Fibroblast of skin of left biceps (primary cell): ENCODE measurements around the gene RCAN3.

ENCODE experiments used
- DNase-seq, 2 experiments: peaks; one replicate each; pipeline ENCODE4 v3.0.0-alpha.2; 2013; ENCODE audit warnings: low read depth in 2 of 2

The RCAN3 gene

DNA sequence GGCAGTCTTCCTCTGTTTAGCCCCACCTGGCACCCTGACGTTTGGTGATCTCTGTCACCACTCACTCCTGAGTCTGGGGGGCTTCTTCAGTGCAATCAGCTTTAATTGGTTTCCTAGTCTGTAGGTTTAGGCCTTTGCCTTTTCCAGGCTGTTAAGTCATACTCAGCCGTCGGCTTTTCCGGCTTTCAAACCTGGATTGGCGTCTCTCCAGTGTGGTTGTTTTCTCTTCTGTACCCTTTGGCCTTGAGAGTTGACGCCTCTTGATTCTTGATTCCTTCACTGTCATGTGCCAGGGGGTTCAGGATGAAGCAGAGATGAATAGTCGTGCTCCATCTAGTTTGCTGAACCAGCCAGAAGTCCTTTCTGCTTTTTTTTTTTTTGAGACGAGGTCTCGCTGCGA is 78.1 kb downstream of the RCAN3 start:
- DNase-seq = no peak

DNA sequence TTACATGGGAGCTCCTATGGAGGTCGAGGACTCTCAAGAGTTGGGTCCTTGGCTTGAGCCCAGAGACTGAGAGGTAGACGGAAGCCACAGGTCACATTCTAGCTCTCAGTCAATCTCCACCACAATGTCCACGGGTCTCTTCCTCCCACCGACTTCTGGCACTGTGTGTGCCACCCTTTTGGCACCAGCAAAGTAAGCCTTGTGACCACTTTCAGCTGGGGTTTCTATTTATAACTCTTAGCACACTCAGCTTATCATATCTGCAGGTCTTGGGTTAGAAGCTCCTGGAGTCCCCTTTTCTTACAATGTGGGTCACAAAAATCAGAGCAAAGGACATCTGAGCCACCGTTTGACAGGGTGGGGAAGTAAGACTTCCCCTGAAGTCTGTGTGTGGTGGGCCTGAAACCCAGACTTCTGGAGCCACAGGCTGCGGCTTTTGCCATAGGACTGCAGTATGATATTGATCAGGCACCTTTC is 81.6 kb downstream of the RCAN3 start:
- no peak for DNase-seq

DNA sequence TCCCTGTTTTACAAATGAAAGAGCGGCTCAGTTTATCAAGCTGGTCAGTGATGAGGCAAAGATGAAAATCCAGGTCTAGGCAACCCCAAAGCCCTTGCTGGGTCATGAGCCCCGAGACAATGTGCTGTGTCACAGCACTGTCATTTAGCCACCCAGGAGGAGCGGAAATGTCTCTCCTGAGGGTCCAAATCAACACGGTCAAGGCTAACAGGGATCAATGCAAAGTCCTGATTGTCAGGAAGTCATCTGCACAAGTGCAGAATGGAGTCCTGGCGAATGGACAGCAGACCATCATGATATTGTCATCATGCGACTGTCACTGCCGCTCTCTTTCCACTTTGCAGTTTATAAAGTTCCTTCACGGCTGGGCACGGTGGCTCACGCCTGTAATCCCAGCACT is 83.5 kb downstream of the RCAN3 start:
- no peak for DNase-seq

DNA sequence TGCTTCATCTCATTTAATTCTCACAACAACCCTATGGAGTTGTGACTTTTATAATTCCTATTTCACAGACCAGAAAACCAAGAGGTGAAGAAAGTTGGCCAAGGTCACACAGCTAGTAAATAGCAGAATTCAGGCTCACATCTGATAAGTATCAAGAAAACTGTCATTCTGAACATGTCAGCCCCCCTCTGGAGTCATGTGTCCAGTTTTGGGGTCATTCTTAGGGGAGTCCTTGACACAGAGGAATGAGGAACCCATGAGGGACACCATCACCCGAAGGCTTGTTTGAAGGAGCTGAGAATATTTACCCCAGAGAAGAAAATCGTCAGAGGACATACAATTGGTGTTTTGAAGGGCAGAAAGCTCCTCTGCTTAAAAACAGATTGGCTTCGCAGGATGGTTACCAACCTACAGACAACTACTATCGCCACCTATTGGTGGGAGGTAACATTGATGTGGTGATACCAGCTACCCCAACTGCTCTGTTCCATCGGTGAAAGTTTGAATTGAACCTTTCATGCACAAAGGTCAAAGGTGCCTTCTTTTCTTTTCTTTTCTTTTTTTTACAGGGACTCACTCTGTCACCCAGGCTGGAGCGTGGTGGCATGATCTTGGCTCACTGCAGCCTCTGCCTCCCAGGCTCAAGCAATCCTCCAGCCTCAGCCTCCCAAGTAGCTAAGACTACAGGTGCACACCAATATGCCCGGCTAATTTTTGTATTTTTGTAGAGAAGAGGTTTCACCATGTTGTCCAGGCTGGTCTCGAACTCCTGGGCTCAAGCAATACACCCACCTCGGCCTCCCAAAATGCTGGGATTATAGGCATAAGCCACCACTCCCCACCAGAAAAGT is 84.6 kb downstream of the RCAN3 start:
- DNase-seq = peak in 1 of 2 experiments; percentile 6

DNA sequence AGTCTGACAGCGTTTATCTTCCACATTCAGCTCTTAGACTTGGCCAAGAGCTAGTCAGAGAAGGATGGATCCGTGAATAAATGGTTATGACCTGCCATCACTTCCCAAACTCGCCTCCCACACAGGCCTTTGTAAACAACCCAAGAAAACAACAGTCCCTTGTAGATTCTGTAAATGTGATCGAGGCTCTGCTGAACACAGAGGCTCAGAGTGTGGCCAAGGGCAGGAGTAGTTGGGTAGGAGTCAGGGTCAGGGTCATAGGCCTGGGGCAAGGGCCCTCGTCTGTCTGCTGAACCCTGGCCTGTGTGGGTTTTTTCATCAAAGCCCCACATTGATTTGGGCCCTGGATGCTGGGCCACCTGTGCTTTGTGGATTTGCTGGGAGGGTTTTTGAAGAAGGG is 85.9 kb downstream of the RCAN3 start:
- no peak for DNase-seq

DNA sequence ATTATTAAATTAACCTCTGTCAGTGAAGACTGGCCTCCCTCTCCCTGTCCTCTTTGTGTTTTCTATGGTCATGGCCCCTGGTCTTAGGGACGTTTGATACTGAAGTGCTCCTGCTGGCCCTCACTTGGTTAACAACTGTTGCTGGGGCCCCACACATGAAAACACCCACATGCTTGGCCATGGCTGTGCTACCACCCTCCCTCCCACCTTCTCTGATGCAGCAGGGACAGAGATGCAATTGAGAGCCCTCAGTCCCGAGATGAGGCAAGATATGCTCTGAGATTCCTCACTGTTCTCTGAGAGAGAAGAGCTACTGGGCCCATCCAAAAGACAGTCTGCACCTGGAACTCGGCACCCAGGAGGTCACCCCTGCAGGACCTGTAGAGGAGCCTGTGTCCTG is 86.6 kb downstream of the RCAN3 start:
- DNase-seq = no peak
